Type B pancreatic cell (in vitro differentiated cells): Measurements from ENCODE around the gene TK2. TPM values are rescaled to one million over a fixed set of nuclear protein-coding genes. Genes with fewer than 3 reads are reported as not detected.
A peak's percentile ranks its signal among the peaks of the same experiment; 100 is the strongest.

Experiments used
- DNase-seq: peaks from one replicate; pipeline ENCODE4 v3.0.0; 2021; ENCODE audit warnings: mixed read lengths; ENCODE audit not compliant: unreplicated experiment; ENCODE audit errors: extremely low spot score
- H3K27ac Mint-ChIP-seq: 2 replicates; pipeline ENCODE4 v1.8.0; 2021; ENCODE audit warnings: mild to moderate bottlenecking, mixed read lengths
- H3K27me3 Mint-ChIP-seq: 2 replicates; pipeline ENCODE4 v1.8.0; 2021; ENCODE audit warnings: mixed read lengths
- H3K36me3 Mint-ChIP-seq: 2 replicates; pipeline ENCODE4 v1.8.0; 2021; ENCODE audit warnings: mixed read lengths
- H3K4me1 Mint-ChIP-seq: one replicate; pipeline ENCODE4 v1.8.0; 2021; ENCODE audit warnings: mixed read lengths; ENCODE audit not compliant: unreplicated experiment
- H3K4me3 Mint-ChIP-seq: 2 replicates; pipeline ENCODE4 v1.8.0; 2021; ENCODE audit warnings: mild to moderate bottlenecking, mixed read lengths
- H3K9me3 Mint-ChIP-seq: 2 replicates; pipeline ENCODE4 v1.8.0; 2021; ENCODE audit warnings: mixed read lengths
- total RNA-seq: library from RNA; stranded (reverse); gene quantifications from 2 replicates; pipeline ENCODE4 v1.2.1, GENCODE V29; 2021; ENCODE audit warnings: low replicate concordance
- TF ChIP-seq, protein P1 (sequence below): fragments of 200-600 bp; sonication (generic); conservative IDR thresholded peaks from 2 replicates; pipeline ENCODE4 v1.5.0; 2021; ENCODE audit warnings: antibody characterized with exemption, mild to moderate bottlenecking

The TK2 gene
- total RNA-seq, 1 donor from 2014 or later: 18.4 TPM

DNA sequence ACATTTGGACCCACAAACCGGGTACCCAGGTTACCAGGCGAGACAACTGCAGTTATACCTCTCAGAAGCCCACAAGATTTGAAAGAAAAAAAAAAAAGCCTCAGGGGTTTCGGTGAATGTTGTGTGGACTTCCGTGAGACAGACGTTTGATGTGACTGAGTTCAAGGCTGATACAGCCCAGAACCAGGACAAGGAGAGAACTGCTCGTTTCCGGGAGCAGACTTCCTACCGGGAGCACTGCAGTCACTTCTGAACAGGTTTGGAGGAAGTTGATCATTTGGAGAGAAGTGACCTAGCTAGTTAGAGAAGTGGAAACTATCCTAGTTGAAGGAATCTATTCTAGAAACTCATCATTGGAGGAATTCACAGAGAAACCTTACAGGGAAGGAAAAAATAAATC is 3.3 kb upstream of the TK2 start:
- H3K4me1 Mint-ChIP-seq: peaks cover 55% of the 10 kb centered on the region

DNA sequence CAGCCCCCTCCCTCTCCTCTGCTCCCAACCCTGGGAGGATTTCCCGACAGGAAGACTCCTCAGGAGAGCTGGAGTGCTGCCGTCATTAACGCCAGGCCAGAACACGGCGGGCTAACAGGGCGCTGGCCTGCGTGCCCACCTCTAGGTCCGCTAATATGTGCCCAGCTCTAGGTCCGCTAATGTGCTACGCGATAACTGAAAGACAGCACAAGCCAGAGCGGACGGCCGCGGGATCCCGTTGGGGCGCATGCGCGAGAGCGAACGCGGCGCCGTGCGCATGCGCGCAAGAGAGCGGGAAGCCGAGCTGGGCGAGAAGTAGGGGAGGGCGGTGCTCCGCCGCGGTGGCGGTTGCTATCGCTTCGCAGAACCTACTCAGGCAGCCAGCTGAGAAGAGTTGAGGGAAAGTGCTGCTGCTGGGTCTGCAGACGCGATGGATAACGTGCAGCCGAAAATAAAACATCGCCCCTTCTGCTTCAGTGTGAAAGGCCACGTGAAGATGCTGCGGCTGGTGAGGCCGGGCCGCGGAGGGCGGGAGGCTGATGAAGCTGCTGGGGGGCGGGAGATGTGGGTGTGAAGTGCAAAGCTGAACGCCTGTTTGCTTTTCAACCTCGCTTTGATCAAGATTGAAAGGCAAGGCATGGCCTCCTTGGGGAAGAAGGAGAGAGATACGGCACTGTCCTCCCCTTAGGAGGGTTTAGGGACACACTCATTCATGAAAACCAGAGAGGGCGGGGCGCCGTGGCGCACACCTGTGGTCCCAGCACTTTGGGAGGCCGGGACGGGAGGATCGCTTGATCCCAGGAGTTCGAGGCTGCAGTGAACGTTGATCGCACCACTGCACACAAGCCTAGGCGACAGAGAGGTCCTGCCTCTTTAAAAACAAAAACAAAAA is 2.6 kb upstream of the TK2 start, which contains the start of gene CKLF:
Gene CKLF, plus strand, starts transcription at position 291 of the 892 bp plus-strand sequence. Its CDS starts 140 bp downstream, at position 431.
- Mint-ChIP-seq H3K27ac (peak within 1 kb of the TSS; percentile 88), H3K9me3 (peaks cover 4% of the 10 kb centered on the region), H3K4me1 (peaks cover 58% of the 10 kb centered on the region), H3K36me3 (peaks cover 24% of the 10 kb centered on the region), H3K4me3 (peak within 1 kb of the TSS; percentile 94), H3K27me3 (no peaks in the 10 kb centered on the region)
- TF ChIP-seq, protein P1, sequence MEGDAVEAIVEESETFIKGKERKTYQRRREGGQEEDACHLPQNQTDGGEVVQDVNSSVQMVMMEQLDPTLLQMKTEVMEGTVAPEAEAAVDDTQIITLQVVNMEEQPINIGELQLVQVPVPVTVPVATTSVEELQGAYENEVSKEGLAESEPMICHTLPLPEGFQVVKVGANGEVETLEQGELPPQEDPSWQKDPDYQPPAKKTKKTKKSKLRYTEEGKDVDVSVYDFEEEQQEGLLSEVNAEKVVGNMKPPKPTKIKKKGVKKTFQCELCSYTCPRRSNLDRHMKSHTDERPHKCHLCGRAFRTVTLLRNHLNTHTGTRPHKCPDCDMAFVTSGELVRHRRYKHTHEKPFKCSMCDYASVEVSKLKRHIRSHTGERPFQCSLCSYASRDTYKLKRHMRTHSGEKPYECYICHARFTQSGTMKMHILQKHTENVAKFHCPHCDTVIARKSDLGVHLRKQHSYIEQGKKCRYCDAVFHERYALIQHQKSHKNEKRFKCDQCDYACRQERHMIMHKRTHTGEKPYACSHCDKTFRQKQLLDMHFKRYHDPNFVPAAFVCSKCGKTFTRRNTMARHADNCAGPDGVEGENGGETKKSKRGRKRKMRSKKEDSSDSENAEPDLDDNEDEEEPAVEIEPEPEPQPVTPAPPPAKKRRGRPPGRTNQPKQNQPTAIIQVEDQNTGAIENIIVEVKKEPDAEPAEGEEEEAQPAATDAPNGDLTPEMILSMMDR: no peak
- DNase-seq: peak; percentile 93

More for the DNA sequence above, 3.3 kb upstream of the TK2 start:
- TF ChIP-seq, protein P1: no peak
- Mint-ChIP-seq H3K27ac (peak overlapping the region; percentile 64), H3K27me3 (no peaks in the 10 kb centered on the region), H3K36me3 (peaks cover 25% of the 10 kb centered on the region), H3K9me3 (peaks cover 4% of the 10 kb centered on the region), H3K4me3 (peak overlapping the region; percentile 94)
- DNase-seq: no peak

DNA sequence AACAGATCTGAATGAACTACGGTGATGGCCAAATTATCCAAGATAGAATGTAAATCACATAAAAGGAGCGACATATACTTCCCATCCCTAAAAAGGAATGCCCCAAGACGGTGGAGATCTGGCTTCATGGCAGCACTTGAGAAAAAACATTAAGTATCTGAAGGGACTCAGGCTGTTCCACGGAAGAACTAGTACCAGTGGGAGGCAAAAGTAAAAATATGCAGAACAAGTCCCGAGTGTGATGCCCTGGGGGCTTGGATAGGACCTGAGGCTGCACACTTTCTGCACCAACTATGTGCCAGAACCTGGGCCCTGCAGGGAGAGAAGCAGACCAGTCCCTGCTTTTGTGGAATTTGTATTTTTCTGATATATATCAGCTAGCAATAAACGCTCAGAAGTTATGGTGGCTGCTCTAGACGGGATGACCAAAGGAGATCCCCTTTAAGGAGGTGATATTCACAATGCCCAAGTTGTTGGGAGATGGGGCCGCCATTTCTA is 1.9 kb upstream of the TK2 start:
- Mint-ChIP-seq H3K36me3 (peaks cover 25% of the 10 kb centered on the region), H3K4me1 (peaks cover 58% of the 10 kb centered on the region), H3K27me3 (no peaks in the 10 kb centered on the region), H3K9me3 (peaks cover 4% of the 10 kb centered on the region), H3K27ac (peak overlapping the region; percentile 88), H3K4me3 (peak overlapping the region; percentile 94)
- no peak for DNase-seq
- TF ChIP-seq, protein P1: no peak

DNA sequence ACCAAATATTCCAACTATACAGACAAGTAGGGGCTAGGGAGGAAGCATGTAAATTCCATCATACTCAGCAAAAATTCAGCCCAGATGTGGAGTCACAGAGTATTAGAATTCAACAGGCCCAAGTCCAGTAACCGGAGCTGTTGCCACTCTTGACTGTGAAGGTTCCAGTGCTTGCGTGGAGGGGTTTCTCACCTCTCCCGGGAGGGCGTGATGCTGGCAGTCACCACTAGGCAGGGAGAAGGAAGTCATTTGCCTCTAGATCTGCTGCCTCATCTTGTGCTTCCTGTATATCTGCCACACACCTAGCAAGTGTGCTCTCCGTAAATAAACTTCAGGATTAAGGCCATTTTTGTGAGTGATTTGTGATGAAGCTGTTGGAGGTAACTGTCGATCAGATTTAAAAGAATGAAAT is 1.4 kb upstream of the TK2 start:
- peaks cover 25% of the 10 kb centered on the region for H3K36me3 Mint-ChIP-seq

DNA sequence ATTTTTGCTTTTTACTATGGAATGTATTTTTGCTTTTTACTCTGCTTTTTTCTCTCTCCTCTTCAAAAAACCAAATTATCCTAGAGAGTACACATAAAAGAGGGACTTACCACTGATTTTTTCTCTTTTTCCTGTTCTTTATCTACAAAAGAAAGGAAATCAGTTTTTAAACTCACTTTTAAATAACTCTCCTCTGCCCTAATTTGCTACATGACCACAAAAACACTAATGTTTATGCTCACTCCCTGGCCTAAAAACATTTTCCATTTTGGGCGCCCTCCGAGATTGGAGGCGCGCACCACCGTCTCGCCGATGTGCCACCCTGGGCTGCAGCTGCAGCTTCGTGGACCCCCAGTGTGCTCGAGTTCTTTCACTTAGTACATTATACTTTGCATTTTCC is 1.1 kb downstream of the TK2 start:
- Mint-ChIP-seq H3K9me3 (peaks cover 4% of the 10 kb centered on the region), H3K27ac (peak overlapping the region; percentile 32), H3K36me3 (peaks cover 18% of the 10 kb centered on the region), H3K27me3 (no peaks in the 10 kb centered on the region), H3K4me1 (peaks cover 44% of the 10 kb centered on the region), H3K4me3 (peak overlapping the region; percentile 84)
- DNase-seq: no peak
- TF ChIP-seq, protein P1: no peak

More for the DNA sequence above, 1.4 kb upstream of the TK2 start:
- Mint-ChIP-seq H3K4me1 (peaks cover 58% of the 10 kb centered on the region), H3K27me3 (no peaks in the 10 kb centered on the region), H3K4me3 (peak overlapping the region; percentile 94), H3K27ac (peak overlapping the region; percentile 88), H3K9me3 (peaks cover 4% of the 10 kb centered on the region)
- TF ChIP-seq, protein P1: peak; percentile 67
- no peak for DNase-seq
